HG03457 (cell line): Measurements from ENCODE around the gene ZNF304.
"Not testable (repeated sequence)": the region's sequence is repeated elsewhere in the genome, so short reads cannot be mapped to it uniquely, and the experiment has no call there.

Experiments used
- ATAC-seq: cut with Tn5 transposase; IDR thresholded peaks from one replicate; pipeline ENCODE4 v1.9.1; 2021; ENCODE audit warnings: moderate number of reproducible peaks; ENCODE audit not compliant: unreplicated experiment

Gene ZNF304

GRCh38 chr19:57359300-57359699 lies 8.2 kb downstream of the ZNF304 start:
- no peak for ATAC-seq

- no peak for ATAC-seq
Observed at GRCh38 chr19:57362419-57362818, 11.3 kb downstream of the ZNF304 start.

GRCh38 chr19:57362997-57363687 lies 12.1 kb downstream of the ZNF304 start, which contains the start of the genes TRAPPC2B and ZNF547:
TRAPPC2B (plus strand) TSS chr19:57363551; CDS start chr19:57364834, 1,283 bp downstream.
ZNF547 (plus strand) TSS chr19:57363551; CDS start chr19:57368556, 5,005 bp downstream.
- ATAC-seq, result peak; percentile 74

GRCh38 chr19:57363688-57364181 lies 12.7 kb downstream of the ZNF304 start:
- no peak for ATAC-seq

- ATAC-seq, result no peak
Observed at GRCh38 chr19:57366776-57367175, 15.7 kb downstream of the ZNF304 start.

GRCh38 chr19:57374179-57374578 lies 23.1 kb downstream of the ZNF304 start:
- ATAC-seq, result no peak

- not testable (repeated sequence) for ATAC-seq
Observed at GRCh38 chr19:57374647-57375046, 23.6 kb downstream of the ZNF304 start.

GRCh38 chr19:57376151-57376550 lies 25.1 kb downstream of the ZNF304 start:
- no peak for ATAC-seq

- ATAC-seq, result no peak
Observed at GRCh38 chr19:57377498-57378146, 26.6 kb downstream of the ZNF304 start.

- ATAC-seq, result no peak
Observed at GRCh38 chr19:57380923-57381322, 29.9 kb downstream of the ZNF304 start.

- ATAC-seq, result no peak
Observed at GRCh38 chr19:57382806-57383488, 31.9 kb downstream of the ZNF304 start.

GRCh38 chr19:57389194-57389729 lies 38.2 kb downstream of the ZNF304 start:
- no peak for ATAC-seq

- ATAC-seq, result peak; percentile 92
Observed at GRCh38 chr19:57389730-57390598, 38.9 kb downstream of the ZNF304 start, which contains the start of gene ZNF548. ZNF548 (plus strand) TSS chr19:57389854; CDS start chr19:57390100, 246 bp downstream.

- no peak for ATAC-seq
Observed at GRCh38 chr19:57395710-57396109, 44.6 kb downstream of the ZNF304 start.

- no peak for ATAC-seq
Observed at GRCh38 chr19:57398868-57399267, 47.8 kb downstream of the ZNF304 start.

GRCh38 chr19:57403737-57404563 lies 52.9 kb downstream of the ZNF304 start:
- ATAC-seq, result no peak

GRCh38 chr19:57406516-57407123 lies 55.5 kb downstream of the ZNF304 start:
- ATAC-seq, result no peak
